Adrenal gland (tissue), 19 donors: Measurements from ENCODE around the gene MYO1B. TPM values are rescaled to one million over a fixed set of nuclear protein-coding genes. Genes with fewer than 3 reads are reported as not detected.

Experiments
- DNase-seq, 7 donors: peaks; one replicate each; pipeline ENCODE4 v3.0.0-alpha.2; 2019 to 2020
- H3K27ac ChIP-seq, 5 donors: fragments of 200-600 bp; sonication (generic) in 4 of 5; 1 replicate in 3 of 5; 2 replicates in 2 of 5; pipeline versions ENCODE4 v1.5.1 to v1.8.0; 2016 to 2020; ENCODE audit warnings: mild to moderate bottlenecking in 1 of 5
- H3K27me3 ChIP-seq: fragments of 200-600 bp; 2 replicates; pipeline ENCODE4 v1.8.0; 2021
- H3K36me3 ChIP-seq, 2 donors: fragments of 200-600 bp; replicated peaks in 1 of 2; 1 replicate in 1 of 2; 2 replicates in 1 of 2; pipeline versions ENCODE4 v1.5.1 to v1.8.0; 2018 to 2022
- H3K4me1 ChIP-seq, 2 donors: fragments of 200-600 bp; replicated peaks in 1 of 2; 1 replicate in 1 of 2; 2 replicates in 1 of 2; pipeline versions ENCODE4 v1.5.1 to v1.8.0; 2018 to 2021
- H3K4me3 ChIP-seq, 4 donors: fragments of 200-600 bp; sonication (generic) in 3 of 4; one replicate each; pipeline ENCODE4 v1.5.1; 2016 to 2018
- H3K9me3 ChIP-seq, 3 donors: fragments of 200-600 bp; sonication (generic) in 1 of 3; replicated peaks in 1 of 3; 1 replicate in 2 of 3; 2 replicates in 1 of 3; pipeline versions ENCODE4 v1.5.1 to v1.8.0; 2016 to 2021
- POLR2A ChIP-seq, 2 donors: fragments of 450-650 bp; IDR thresholded peaks; one replicate each; pipeline ENCODE4 v1.6.1; 2017; ENCODE audit warnings: antibody characterized with exemption in 2 of 2, mild to moderate bottlenecking in 2 of 2, moderate library complexity in 1 of 2
- WGBS, 4 donors: extraction: QIAGEN DNeasy Blood & Tissue Kit in 2 of 4; methylation state at CpG; one replicate each; pipeline versions ENCODE4 v1.1.5 to v1.1.7; 2013 to 2017; 5-methylcytosine and 5-hydroxymethylcytosine counted together
- intact Hi-C, 2 donors: fragments of 100-400 bp; cut with DNase I; formaldehyde crosslinking; loops; one replicate each; pipeline versions ENCODE4 v1.14.1 to v1.15.0; 2022 to 2023
- long read RNA-seq, 10 donors: library from polyadenylated mRNA in 3 of 10; unstranded in 2 of 10; stranded (forward) in 1 of 10; transcript quantifications; one replicate each; pipeline ENCODE4 v2.0.0 and lab custom pipeline, GENCODE V29; 2021 to 2026
- polyA plus RNA-seq, 3 donors: library from polyadenylated mRNA; stranded (reverse); fragments of 200-250 nt in 2 of 3; fragments of 350-450 nt in 1 of 3; fragmentation: Illumina TruSeq in 1 of 3; extraction: RNeasy Lipid Tissue Mini Kit (QIAGEN cat#74804) in 1 of 3; gene quantifications; one replicate each; pipeline ENCODE4 v1.2.3, GENCODE V29; 2013 to 2014
- total RNA-seq, 9 donors: library from RNA; depleted of rRNA in 4 of 9; stranded (reverse); fragments of >200 nt in 4 of 9; fragments of 120-200 nt in 1 of 9; fragmentation: NEBNext Ultra II Directional in 1 of 9; extraction: Animal tissue kit (Norgen Biotek cat#: 25700) in 1 of 9; gene quantifications; one replicate each; pipeline versions ENCODE4 v1.1.0 to v1.2.4, GENCODE V29; 2013 to 2023
- TF ChIP-seq, protein P1 (sequence below), 6 experiments: fragments of 450-650 bp in 4 of 6; fragments of 200-600 bp in 2 of 6; sonication (generic) in 1 of 6; IDR thresholded peaks; 1 replicate in 5 of 6; 2 replicates in 1 of 6; pipeline versions ENCODE4 v1.5.1 to v1.8.0; 2016 to 2021; ENCODE audit warnings: antibody characterized with exemption in 6 of 6, mild to moderate bottlenecking in 2 of 6, moderate library complexity in 1 of 6
- donor health status: healthy with polysubstance abuse.
- donor health status: Bipolar disorder and iron deficiency.
- donor health status: DM: yes; HTN: yes; CAD: no.
- donor health status: DM: no; HTN: no; CAD: no.
- donor health status: DM: no; HTN: no; CAD: no.
- donor health status: DM: yes; HTN: yes; CAD: no.

MYO1B gene
- total RNA-seq, result 10 to 100 TPM in 7 of 9 donors, 1 to 10 TPM in 2; 8.0 to 24.0 (median 15.4) TPM
- polyA plus RNA-seq, result 10 to 100 TPM in 1 of 3 donors, 1 to 10 TPM in 2; 6.9 to 18.0 (median 6.9) TPM
- long read RNA-seq, donor 1, result 0 reads
- long read RNA-seq, donor 2, result 0 reads
- long read RNA-seq, donor 3, full-length matches to known transcripts, result 1 of 1 reads
- long read RNA-seq, donor 3, partial matches to known transcripts, result 0 of 1 reads
- long read RNA-seq, donor 3, other reads (novel, unspliced or antisense), result 0 of 1 reads
- long read RNA-seq, donor 4, result 0 reads
- long read RNA-seq, donor 5, full-length matches to known transcripts, result 9 of 12 reads
- long read RNA-seq, donor 5, partial matches to known transcripts, result 1 of 12 reads
- long read RNA-seq, donor 5, other reads (novel, unspliced or antisense), result 2 of 12 reads
- long read RNA-seq, donor 6, result 0 reads
- long read RNA-seq, donor 7, partial matches to known transcripts, result 6 of 6 reads
- long read RNA-seq, donor 7, other reads (novel, unspliced or antisense), result 0 of 6 reads
- long read RNA-seq, donor 8, result 0 reads
- long read RNA-seq, donor 9, partial matches to known transcripts, result 0 of 2 reads
- long read RNA-seq, donor 9, other reads (novel, unspliced or antisense), result 0 of 2 reads
- long read RNA-seq, donor 10, result 0 reads

DNA sequence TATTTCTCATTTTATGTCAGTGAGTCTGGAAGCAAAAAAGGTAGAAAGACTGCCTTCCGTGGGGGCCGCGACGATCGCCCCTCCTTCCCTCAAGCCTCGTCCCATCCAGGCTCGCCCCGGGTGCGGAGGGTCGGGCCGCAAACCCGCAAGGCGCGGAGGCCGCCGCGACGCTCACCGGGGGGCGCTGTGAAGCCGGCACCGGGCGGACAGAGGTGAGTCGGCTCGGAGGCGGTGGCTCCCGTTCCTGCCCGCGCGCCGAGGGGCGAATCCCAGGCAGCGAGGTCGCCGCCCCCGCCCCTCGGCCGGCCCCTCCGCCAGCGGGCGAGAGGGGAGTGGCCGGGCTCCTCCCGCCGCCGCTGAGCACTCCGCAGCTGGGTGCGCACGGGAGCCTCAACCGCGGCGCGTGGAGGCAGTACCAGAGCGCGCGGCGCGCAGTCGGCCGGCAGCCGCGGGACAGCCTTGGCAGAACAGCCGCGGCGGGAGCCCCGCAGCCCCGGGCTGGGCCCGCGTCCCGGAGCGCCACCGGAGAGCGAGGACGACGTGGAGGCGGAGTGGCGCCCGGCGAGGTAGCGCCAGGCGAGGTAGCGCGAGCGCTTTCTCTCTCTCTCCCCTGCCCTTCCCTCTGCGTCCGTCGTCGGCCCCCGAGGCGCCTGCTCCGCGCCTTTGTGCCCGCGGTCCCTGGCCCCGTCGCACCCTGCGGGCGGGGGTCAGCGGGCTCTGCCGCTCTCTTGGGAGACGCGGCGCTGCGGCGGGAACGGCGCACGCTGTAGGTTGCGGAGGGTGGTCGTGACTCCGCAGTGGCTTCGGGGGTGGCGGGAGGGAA lies at the start of gene MYO1B:
Gene MYO1B, plus strand, starts transcription at position 359 of the 823 bp plus-strand sequence. CDS start 31,492 bp downstream, outside the sequence.
- DNase-seq, result peak in 5 of 7 donors; percentile 23 to 71 (median 36)
- H3K9me3 ChIP-seq, result no peaks in the 10 kb centered on the region
- H3K27me3 ChIP-seq, result no peaks in the 10 kb centered on the region
- no peaks in the 10 kb centered on the region for H3K36me3 ChIP-seq
- H3K27ac ChIP-seq, result peak within 1 kb of the TSS in 2 of 5 donors; percentile 59 to 78
- 0 to 1% (median 0%) methylated on average over 7 to 112 of the region's 112 CpGs for WGBS, 4 donors
- TF ChIP-seq, protein P1, sequence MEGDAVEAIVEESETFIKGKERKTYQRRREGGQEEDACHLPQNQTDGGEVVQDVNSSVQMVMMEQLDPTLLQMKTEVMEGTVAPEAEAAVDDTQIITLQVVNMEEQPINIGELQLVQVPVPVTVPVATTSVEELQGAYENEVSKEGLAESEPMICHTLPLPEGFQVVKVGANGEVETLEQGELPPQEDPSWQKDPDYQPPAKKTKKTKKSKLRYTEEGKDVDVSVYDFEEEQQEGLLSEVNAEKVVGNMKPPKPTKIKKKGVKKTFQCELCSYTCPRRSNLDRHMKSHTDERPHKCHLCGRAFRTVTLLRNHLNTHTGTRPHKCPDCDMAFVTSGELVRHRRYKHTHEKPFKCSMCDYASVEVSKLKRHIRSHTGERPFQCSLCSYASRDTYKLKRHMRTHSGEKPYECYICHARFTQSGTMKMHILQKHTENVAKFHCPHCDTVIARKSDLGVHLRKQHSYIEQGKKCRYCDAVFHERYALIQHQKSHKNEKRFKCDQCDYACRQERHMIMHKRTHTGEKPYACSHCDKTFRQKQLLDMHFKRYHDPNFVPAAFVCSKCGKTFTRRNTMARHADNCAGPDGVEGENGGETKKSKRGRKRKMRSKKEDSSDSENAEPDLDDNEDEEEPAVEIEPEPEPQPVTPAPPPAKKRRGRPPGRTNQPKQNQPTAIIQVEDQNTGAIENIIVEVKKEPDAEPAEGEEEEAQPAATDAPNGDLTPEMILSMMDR (IDR thresholded peaks at IDR 0.05), result peak in 3 of 6 experiments; percentile 1 to 40 (median 6)
- TF ChIP-seq POLR2A (IDR thresholded peaks at IDR 0.05), result no peak
- H3K4me3 ChIP-seq, result peak within 1 kb of the TSS in 2 of 4 donors; percentile 40 to 71
- H3K4me1 ChIP-seq, result peaks cover 9 to 11% of the 10 kb centered on the region in 2 donors
- intact Hi-C loops, result loop anchor here in 1 of 2 donors (10.0 kb wide), 1 partner anchor 260 kb away; no protein-coding TSS in a partner anchor

DNA sequence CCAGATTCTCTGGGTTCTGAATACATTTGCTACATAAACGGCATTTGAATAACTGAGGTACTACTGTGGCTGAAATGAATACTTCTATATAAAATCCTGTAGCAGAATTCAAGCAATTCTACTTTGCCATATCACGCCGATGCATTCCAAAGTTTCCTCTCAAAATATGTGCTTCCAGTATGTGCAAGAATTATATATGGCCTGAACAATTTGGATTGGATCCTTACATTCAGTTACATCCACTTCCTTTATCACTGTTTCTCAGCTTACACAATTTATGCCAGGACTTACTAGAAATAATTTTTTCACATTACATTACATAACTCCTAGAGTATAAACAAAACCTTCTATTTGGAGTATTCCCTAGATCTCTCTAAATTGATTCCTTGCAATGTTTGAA lies 48.1 kb upstream of the MYO1B start:
- Histone ChIP-seq H3K4me1 (no peaks in the 10 kb centered on the region), H3K27me3 (no peaks in the 10 kb centered on the region), H3K9me3 (no peaks in the 10 kb centered on the region), H3K27ac (no peak overlapping the region), H3K4me3 (no peak overlapping the region), H3K36me3 (no peaks in the 10 kb centered on the region)
- intact Hi-C loops, result no loop called here
- DNase-seq, result no peak
- no peak for TF ChIP-seq POLR2A (IDR thresholded peaks at IDR 0.05)
- WGBS, 4 donors, result 77 to 92% (median 79%) methylated on average over 3 of the region's 3 CpGs

DNA sequence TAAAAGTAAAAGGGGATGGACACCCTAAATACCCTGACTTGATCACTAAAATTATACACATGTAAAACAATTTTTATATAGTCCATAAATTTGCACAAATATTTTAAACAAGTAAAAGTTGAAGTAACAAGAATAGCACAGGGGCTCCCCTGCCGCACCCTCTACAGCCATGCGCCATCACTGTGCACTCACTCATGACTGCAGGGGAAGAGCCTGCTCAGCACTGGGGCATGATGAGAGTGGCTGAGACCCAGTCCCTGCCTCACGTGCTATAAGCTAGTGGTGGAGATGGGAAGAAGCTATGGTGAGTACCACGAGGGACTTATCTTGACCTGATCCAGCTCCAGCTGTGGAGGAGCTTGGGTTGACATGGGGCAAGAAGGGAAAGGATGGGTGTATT lies 46.9 kb upstream of the MYO1B start:
- no peak for DNase-seq
- intact Hi-C loops, result no loop called here
- Histone ChIP-seq H3K36me3 (no peaks in the 10 kb centered on the region), H3K27me3 (no peaks in the 10 kb centered on the region), H3K9me3 (no peaks in the 10 kb centered on the region), H3K4me3 (no peak overlapping the region), H3K4me1 (no peaks in the 10 kb centered on the region), H3K27ac (no peak overlapping the region)
- WGBS, 4 donors, result 80 to 93% (median 86%) methylated on average over 4 of the region's 4 CpGs
- TF ChIP-seq, protein P1 (IDR thresholded peaks at IDR 0.05), result no peak
- no peak for TF ChIP-seq POLR2A (IDR thresholded peaks at IDR 0.05)

DNA sequence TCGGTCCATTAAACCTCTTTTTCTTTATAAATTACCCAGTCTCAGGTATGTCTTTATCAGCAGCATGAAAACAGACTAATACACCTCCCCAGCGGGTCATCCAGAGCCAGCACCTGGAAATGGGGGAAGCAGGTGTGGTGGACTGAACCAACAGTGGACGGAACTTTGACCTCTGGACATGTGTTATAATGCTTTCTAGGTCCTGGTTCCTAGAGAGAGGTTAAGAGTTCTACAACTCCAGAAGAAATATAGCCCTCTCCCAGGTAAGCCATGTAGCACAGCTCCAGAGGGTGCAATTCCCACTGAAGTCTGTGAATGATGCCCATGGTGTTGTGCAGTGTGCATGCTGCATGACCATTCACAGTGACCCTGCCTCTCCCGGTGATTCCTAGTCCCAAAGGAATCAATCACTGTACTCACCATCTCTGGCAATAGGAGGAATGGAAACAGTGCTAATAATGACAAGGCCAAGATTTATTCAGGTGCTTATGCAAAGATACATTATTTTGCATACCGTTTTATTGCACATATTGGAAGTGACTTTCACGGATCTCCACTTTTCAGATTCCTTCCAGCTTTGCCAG lies 45.2 kb upstream of the MYO1B start:
- intact Hi-C loops, result no loop called here
- Histone ChIP-seq H3K36me3 (no peaks in the 10 kb centered on the region), H3K27me3 (no peaks in the 10 kb centered on the region), H3K4me3 (no peak overlapping the region), H3K27ac (no peak overlapping the region), H3K4me1 (no peaks in the 10 kb centered on the region), H3K9me3 (no peaks in the 10 kb centered on the region)
- TF ChIP-seq, protein P1 (IDR thresholded peaks at IDR 0.05), result no peak
- TF ChIP-seq POLR2A (IDR thresholded peaks at IDR 0.05), result no peak
- no peak for DNase-seq
- WGBS, 4 donors, result 82 to 88% (median 83%) methylated on average over 5 to 6 of the region's 6 CpGs
